ENCODE results near the gene GLIPR1.

Gene GLIPR1

DNA sequence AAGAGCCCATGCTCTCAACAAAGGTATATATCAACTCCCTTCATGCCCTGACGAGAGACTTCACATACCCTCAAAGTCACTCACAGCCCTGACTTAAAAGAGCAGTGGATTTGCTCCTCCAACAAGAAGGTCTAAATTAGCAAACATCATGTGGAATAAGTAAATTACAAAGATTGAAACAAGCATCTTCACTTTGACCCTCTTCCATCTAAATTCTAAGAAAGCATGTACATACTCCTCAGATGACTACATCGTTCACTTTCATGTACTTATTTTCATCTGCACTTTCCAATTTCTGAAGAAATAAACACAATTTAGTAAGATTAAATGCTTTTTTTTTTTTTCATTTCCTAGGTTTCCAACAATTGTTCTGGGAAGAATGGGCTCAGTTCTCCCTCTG lies 69.4 kb downstream of the GLIPR1 start:
- Histone ChIP-seq H3K4me1 (ENCODE audit: control insufficient read depth in 1 of 2, insufficient read depth in 1 of 2, low read depth in 1 of 2, low read length in 1 of 2) (no peaks in the 10 kb centered on the region), H3K27ac (no peak overlapping the region), H3K9me3 (no peaks in the 10 kb centered on the region), H3K4me3 (ENCODE audit: low read depth in 1 of 2, low read length in 1 of 2) (no peak overlapping the region), H3K27me3 (peaks cover 24% of the 10 kb centered on the region), H3K36me3 (no peaks in the 10 kb centered on the region)
- TF ChIP-seq, protein P1, sequence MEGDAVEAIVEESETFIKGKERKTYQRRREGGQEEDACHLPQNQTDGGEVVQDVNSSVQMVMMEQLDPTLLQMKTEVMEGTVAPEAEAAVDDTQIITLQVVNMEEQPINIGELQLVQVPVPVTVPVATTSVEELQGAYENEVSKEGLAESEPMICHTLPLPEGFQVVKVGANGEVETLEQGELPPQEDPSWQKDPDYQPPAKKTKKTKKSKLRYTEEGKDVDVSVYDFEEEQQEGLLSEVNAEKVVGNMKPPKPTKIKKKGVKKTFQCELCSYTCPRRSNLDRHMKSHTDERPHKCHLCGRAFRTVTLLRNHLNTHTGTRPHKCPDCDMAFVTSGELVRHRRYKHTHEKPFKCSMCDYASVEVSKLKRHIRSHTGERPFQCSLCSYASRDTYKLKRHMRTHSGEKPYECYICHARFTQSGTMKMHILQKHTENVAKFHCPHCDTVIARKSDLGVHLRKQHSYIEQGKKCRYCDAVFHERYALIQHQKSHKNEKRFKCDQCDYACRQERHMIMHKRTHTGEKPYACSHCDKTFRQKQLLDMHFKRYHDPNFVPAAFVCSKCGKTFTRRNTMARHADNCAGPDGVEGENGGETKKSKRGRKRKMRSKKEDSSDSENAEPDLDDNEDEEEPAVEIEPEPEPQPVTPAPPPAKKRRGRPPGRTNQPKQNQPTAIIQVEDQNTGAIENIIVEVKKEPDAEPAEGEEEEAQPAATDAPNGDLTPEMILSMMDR (IDR thresholded peaks at IDR 0.05) = no peak

DNA sequence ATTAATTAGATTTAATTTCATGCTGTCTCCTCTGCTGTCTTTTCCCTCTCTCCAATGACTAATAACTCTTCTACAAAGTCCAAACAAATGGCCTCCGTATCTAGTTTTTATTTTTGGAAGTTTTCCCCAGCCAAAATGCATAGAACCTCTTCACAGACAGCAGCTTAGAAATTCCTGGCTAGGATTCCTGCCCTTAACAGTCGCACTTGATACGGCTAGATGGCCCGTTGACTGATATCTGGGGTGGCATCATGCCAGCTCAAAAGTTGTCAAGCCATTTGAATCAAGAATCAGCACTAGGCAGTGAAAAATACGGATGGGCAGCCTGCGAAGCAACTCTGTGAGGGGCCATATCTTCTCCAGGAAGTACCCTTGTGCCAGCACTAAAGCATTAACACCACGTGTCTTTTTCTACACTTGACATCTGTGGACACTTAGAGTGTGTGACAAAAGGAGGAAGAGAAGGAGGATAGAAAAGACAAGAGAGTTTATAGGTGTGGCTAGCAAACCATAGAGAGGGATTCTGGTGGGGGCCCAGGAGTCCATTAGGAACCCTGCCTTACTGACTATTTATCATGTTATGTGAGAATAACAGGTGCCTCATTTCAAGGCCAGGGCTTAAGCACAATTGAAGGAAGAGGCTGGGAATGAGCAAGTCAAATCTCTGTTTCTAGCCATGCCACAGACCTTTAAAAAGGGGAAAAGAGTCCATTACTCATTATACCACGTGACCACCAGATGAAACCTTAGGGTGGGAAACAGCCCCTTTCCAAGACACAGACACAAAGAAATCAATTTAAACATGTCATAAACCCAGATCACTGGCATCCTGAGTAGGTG lies 70.1 kb downstream of the GLIPR1 start:
- Histone ChIP-seq H3K36me3 (no peaks in the 10 kb centered on the region), H3K9me3 (no peaks in the 10 kb centered on the region), H3K4me1 (ENCODE audit: control insufficient read depth in 1 of 2, insufficient read depth in 1 of 2, low read depth in 1 of 2, low read length in 1 of 2) (no peaks in the 10 kb centered on the region), H3K4me3 (ENCODE audit: low read depth in 1 of 2, low read length in 1 of 2) (no peak overlapping the region), H3K27me3 (peaks cover 24% of the 10 kb centered on the region), H3K27ac (no peak overlapping the region)
- TF ChIP-seq, protein P1 (IDR thresholded peaks at IDR 0.05) = no peak

DNA sequence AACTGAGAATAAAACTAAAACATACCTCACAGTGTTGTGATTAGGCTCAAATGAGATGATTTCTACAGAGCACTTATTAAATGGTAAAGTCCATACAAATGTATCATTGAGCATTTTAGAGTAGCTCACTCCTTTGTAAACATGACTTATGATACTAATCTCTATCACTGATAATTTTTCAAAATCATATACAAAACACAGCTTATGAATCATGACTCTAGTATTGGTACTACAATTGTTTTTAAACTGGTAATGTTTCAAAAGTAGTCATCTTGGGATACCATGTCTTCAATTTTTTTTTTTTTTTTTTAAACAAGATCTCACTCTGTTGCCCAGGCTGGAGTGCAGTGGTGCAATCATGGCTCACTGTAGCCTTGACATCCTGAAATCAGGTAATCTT lies 70.9 kb downstream of the GLIPR1 start:
- Histone ChIP-seq H3K27me3 (peaks cover 24% of the 10 kb centered on the region), H3K4me1 (ENCODE audit: control insufficient read depth in 1 of 2, insufficient read depth in 1 of 2, low read depth in 1 of 2, low read length in 1 of 2) (no peaks in the 10 kb centered on the region), H3K27ac (no peak overlapping the region), H3K9me3 (no peaks in the 10 kb centered on the region), H3K36me3 (no peaks in the 10 kb centered on the region), H3K4me3 (ENCODE audit: low read depth in 1 of 2, low read length in 1 of 2) (no peak overlapping the region)
- TF ChIP-seq, protein P1 (IDR thresholded peaks at IDR 0.05) = no peak

DNA sequence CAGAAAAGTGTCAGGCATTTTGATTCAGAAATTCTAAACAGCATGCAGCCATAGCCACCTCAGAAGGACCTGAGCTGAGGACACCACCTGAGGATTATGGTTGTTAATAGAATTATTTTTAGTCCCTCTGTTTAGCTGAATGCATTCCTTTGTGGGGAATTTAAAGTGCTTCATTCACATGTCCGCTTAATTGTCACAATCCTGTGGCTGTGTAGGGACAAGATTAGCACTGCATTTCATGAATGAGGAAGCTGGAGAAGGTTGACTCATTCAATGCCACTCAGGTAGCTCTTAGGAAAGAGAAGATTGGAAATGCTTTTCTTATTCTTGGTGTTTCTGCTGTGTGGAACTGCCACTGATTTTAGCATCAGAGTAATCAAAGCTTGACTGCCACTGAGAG lies 72.8 kb downstream of the GLIPR1 start:
- no peak overlapping the region for H3K27ac ChIP-seq
- H3K4me1 ChIP-seq (ENCODE audit: control insufficient read depth in 1 of 2, insufficient read depth in 1 of 2, low read depth in 1 of 2, low read length in 1 of 2) = no peaks in the 10 kb centered on the region
- H3K4me3 ChIP-seq (ENCODE audit: low read depth in 1 of 2, low read length in 1 of 2) = no peak overlapping the region
- H3K36me3 ChIP-seq = no peaks in the 10 kb centered on the region
- H3K27me3 ChIP-seq = peaks cover 14% of the 10 kb centered on the region
- H3K9me3 ChIP-seq = no peaks in the 10 kb centered on the region
- TF ChIP-seq, protein P1 (IDR thresholded peaks at IDR 0.05) = no peak

All from neutrophil (primary cell).